ENCODE results near the gene BDP1. TPM values are rescaled to one million over a fixed set of nuclear protein-coding genes. Genes with fewer than 3 reads are reported as not detected.
"Not testable (repeated sequence)": the region's sequence is repeated elsewhere in the genome, so short reads cannot be mapped to it uniquely, and the experiment has no call there.

BDP1 gene
- total RNA-seq, 1 donor from 2014 or later, result 26.8 TPM

- H3K27me3 ChIP-seq (ENCODE audit: low read depth), result no peaks in the 10 kb centered on the region
- ATAC-seq (peak; percentile 63 to 69), DNase-seq (no peak)
- H3K27ac ChIP-seq, result no peak overlapping the region
- intact Hi-C loops (cut with DNase I), result no loop called here
- no peaks in the 10 kb centered on the region for H3K9me3 ChIP-seq
- TF ChIP-seq CTCF (IDR thresholded peaks at IDR 0.05), result no peak
- no peak overlapping the region for H3K4me3 ChIP-seq
- peaks cover 48% of the 10 kb centered on the region for H3K36me3 ChIP-seq
- no peaks in the 10 kb centered on the region for H3K4me1 ChIP-seq
Measured at GRCh38 chr5:71533615-71534014, 78.2 kb downstream of the BDP1 start.

- Histone ChIP-seq H3K27me3 (ENCODE audit: low read depth) (no peaks in the 10 kb centered on the region), H3K27ac (no peak overlapping the region), H3K4me1 (no peaks in the 10 kb centered on the region), H3K36me3 (peaks cover 77% of the 10 kb centered on the region), H3K9me3 (no peaks in the 10 kb centered on the region), H3K4me3 (no peak overlapping the region)
- intact Hi-C loops (cut with DNase I), result no loop called here
- no peak for TF ChIP-seq CTCF (IDR thresholded peaks at IDR 0.05)
- no peak for ATAC-seq
- DNase-seq, result no peak
Measured at GRCh38 chr5:71537687-71538086, 82.2 kb downstream of the BDP1 start.

- H3K36me3 ChIP-seq, result peaks cover 86% of the 10 kb centered on the region
- intact Hi-C loops (cut with DNase I); H3K4me3 ChIP-seq; ATAC-seq; DNase-seq; H3K9me3 ChIP-seq; H3K27ac ChIP-seq; H3K4me1 ChIP-seq; H3K27me3 ChIP-seq (ENCODE audit: low read depth): not testable (repeated sequence)
Measured at GRCh38 chr5:71550885-71551284, 95.4 kb downstream of the BDP1 start.

GRCh38 chr5:71551582-71551981, 96.1 kb downstream of the BDP1 start:
- DNase-seq; H3K27me3 ChIP-seq (ENCODE audit: low read depth); intact Hi-C loops (cut with DNase I); H3K9me3 ChIP-seq; H3K4me3 ChIP-seq; H3K4me1 ChIP-seq; ATAC-seq; H3K27ac ChIP-seq: not testable (repeated sequence)
- H3K36me3 ChIP-seq, result peaks cover 86% of the 10 kb centered on the region

- ATAC-seq; H3K4me3 ChIP-seq; H3K9me3 ChIP-seq; H3K27ac ChIP-seq; DNase-seq; H3K27me3 ChIP-seq (ENCODE audit: low read depth); intact Hi-C loops (cut with DNase I); H3K4me1 ChIP-seq: not testable (repeated sequence)
- H3K36me3 ChIP-seq, result peaks cover 86% of the 10 kb centered on the region
Measured at GRCh38 chr5:71552026-71552749, 96.7 kb downstream of the BDP1 start.

GRCh38 chr5:71563161-71563560, 107.7 kb downstream of the BDP1 start:
- TF ChIP-seq CTCF (IDR thresholded peaks at IDR 0.05), result no peak
- Histone ChIP-seq H3K4me3 (no peak overlapping the region), H3K27me3 (ENCODE audit: low read depth) (no peaks in the 10 kb centered on the region), H3K9me3 (no peaks in the 10 kb centered on the region), H3K4me1 (no peaks in the 10 kb centered on the region), H3K36me3 (peaks cover 85% of the 10 kb centered on the region), H3K27ac (no peak overlapping the region)
- DNase-seq (no peak), ATAC-seq (no peak)
- intact Hi-C loops (cut with DNase I), result no loop called here

GRCh38 chr5:71564895-71565294, 109.4 kb downstream of the BDP1 start:
- Histone ChIP-seq H3K27me3 (ENCODE audit: low read depth) (no peaks in the 10 kb centered on the region), H3K36me3 (peaks cover 72% of the 10 kb centered on the region), H3K9me3 (no peaks in the 10 kb centered on the region), H3K27ac (no peak overlapping the region), H3K4me1 (no peaks in the 10 kb centered on the region), H3K4me3 (no peak overlapping the region)
- TF ChIP-seq CTCF (IDR thresholded peaks at IDR 0.05), result no peak
- intact Hi-C loops (cut with DNase I), result no loop called here
- DNase-seq (no peak), ATAC-seq (no peak)
